GM21526 (cell line): ENCODE results near the gene TINCR.

Experiments
- ATAC-seq: cut with Tn5 transposase; IDR thresholded peaks from one replicate; pipeline ENCODE4 v1.9.1; 2021; ENCODE audit warnings: moderate library complexity; ENCODE audit not compliant: unreplicated experiment, low FRiP score

Gene TINCR

DNA sequence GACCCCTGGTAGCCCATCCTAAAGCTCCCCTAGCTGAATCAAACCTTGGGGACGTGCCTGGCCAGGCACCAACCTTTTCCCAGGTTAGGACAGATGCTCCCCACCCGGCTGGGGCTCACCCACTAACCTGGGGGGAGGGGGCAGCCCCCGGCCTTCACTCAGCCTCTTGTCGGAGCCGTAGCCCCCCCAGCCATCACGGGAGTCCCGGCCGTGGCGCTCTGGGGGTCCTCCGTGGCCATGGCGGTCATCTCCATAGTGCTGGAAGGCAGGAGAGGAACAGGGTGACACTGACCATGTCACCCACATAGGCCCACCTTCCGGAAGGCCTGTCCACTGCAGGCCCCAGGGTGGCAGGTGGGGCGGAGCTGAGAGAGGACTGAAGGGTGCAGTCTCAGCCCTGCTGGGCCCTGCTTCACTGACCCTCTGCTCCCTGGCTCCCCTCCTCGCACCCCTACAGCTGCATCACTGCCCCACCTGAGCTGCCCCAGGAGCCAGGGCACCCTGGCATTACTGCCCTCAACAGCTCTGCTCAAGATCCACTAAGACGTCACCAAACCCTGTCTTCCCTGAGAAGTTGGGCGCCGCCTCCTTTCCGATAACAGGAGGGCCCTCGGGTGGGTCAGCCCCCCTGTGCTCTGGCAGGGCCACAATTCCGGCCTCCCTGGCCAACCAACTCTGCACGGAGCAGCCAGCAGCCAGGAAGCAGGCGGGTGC, 22.6 kb upstream of the TINCR start:
- no peak for ATAC-seq

DNA sequence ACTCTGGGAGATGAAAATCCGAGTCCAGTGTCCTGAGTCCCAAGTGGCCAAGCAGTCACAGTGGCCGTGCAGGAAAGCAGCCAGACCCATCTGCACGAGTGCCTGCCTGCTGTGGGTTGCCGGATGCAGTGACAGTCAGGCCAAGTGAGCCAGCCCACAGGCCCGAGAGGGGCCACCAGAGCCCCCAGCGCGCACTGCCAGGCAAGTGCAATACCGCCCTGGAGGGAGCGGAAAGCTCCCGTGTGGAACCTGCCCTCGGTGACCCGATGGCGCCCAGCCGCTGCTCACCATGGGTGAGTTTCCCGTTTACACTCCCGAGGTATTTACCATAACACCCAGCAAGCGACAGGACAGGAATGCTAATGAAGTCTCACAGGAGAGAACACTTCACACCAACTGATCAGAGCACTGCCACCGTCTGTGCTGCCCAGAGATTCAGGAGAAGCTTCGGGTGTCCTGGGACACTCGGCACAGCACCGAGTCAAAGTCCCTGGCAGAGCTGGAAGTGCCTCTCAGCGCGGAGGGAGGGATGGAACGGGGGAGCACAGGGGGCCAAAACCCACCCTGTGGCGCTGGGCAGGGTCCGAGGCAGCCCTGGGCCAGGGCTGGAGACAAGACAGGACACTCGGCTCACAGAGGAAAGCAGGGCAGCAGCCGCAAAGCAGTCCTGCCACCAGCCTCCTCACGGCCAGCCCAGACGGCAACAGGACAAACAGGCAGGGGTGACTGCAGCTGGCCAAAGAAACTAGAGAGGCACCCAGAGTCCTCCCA, 21.3 kb upstream of the TINCR start:
- ATAC-seq: no peak

DNA sequence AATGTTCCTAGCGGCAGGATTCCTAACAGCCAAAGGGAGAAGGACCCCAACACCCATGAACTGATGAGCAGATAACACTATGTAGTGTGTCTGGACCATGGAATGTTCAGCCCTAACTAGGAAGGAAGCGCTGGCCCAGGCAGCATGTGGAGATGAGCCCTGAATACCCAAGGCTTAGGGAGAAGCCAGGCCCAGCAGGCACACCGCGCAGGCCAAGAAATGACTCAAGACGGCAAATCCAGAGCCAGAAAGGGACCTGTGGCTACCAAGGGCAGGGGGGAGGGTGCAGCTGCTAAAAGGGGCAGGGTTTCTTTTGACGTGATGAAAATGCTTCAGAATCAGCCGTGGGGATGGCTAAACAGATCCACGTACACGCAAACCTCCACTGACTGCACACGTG, 20.7 kb upstream of the TINCR start:
- no peak for ATAC-seq

DNA sequence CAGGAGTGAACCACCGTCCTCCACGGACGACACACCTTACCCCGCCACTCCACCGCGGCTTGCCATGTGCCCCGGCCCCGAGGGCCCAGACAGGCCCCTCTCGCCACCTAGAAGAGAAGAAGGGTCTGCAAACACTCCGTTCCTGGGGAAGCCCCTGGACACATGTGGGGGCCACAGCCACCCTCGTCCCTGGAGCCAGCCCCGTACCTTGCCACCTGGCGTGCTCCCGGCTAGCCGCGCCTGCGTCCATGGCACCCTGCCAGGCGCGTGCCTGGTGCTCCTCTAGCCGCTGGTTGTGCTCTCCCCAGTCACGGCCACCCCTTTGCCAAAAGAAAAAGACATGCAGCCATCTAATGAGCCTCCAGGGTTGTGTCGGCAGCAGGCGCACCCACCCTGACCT, 19.9 kb upstream of the TINCR start:
- no peak for ATAC-seq

DNA sequence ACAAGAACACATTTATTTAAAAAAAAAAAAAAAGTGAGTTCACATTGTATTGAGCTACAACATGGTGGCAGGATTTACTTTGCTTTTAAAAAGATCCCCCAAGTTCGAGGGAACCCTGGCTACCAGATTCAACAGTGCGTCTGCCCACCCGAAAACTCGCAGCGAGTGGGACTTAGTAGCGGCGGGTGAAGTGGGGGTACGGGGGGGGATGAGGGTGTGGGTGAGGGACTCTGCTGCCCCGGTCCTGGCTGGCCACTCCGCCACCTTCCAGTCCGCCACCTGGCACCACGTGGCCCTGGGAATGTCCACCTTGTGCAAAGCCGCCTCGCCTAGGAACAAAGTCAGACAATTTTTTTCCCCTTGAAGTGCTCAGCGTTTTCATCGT, 19.3 kb upstream of the TINCR start:
- ATAC-seq: no peak

DNA sequence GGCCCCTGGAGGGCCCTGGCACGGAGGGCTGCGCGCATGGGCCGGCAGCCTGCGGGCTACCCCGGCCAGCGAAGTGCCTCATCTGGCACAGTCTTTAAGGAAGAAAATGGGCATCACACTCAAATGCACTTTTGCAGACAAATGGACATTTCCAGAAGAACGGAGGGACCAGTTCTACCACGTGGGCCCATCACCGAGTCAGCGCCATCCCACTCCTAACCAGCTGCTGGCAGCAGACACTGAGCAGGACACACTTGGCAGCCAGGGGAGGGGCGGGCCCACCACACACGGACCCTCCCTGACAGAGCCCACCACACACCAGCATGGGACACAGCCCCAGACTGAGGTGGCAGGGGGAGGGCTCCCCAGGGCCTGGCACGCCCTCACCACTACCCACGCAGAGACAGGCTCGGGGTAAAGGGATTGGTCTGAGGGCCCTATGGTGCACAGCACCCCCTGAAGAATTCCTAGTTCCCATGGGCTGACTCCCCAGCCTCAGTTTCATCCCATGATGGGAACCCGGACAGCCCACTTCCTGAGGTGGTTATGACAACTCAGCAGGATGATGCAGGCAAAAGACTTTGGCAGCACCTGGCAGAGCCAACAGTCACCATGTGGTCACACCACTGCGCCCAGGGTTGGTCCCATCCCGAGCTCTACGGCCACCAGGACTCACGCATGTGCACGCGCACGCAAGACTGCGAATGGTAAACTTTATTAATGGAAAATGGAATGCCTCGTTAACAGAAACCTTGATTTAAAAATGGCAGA, 18.7 kb upstream of the TINCR start:
- no peak for ATAC-seq

DNA sequence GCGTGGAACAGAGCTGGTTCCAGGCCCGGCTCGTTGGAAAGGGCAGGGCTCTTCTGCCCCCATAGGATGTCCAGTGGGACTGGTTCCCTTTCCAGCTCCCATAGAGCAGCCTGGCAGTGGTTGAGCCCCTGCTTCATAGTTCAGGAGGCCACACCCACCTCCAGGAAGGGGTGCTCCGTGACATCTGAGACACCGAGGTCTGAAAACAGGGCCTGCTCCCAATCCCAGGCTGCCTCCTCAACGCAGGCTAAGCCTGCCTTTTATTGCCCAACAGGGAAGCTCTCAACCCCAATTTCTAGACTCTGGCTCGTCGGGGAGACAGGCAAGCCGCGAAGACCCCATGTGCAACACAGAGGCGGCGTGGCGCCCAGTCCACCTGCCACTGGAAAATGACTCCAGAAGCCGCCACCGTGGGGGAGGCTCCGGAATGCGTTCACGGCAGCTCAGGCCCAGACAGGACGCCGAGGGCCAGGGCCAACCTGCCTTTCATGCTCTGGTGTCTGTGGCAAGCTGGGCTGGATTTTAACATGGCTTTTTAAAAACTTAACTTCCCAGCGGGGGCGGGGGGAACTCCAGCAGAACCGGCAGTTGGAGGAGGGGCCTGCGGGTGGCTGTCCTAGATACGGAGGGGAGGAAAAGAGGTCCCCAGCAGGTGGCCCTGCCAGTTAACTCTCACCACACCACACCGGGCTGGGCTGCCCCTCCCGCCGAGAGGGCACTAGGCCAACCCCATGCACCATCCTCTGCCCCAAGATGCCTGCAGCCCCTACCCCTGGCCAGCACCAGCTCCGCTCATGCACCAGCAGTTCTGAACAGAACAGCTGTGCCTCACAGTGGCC, 17.9 kb upstream of the TINCR start:
- no peak for ATAC-seq

DNA sequence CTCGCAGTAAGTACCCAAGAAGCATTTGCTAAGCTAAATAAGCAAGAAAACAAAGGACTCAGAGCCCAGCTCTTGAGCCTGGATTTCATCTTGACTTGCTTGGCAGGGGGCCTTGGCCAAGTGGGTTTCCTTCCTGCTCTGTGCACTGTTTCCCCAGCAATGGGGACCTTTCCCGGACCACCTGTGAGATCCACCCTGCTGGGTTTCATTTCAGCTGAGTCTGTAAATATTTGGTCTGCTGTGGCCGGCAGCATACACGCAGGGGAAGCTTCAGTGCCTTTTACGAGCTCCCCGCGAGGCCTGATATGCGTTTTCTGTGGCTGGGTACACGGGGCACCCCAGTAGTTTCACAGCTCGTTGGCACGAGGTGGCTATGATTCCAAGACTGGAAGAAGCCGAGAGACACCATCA, 12.4 kb upstream of the TINCR start:
- no peak for ATAC-seq

DNA sequence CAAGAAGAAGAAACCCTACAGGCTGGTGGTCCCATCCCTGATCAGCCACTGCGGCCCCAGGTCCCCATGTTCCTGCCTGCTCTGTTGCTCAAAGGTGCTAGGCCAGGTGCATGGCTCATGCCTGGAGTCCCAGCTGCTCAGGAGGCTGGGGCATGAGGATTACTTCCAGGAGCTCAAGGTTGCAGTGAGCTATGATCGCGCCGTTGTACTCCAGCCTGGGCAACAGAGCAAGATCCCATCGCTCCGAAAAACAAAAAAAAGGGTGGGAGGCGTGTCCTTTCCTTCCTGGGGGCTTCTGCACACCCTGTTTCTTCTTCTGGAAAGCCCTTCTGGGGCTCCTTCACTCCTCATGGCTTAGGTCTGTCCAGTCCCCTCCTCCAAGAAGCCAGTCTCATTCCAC, 11.9 kb upstream of the TINCR start:
- no peak for ATAC-seq

DNA sequence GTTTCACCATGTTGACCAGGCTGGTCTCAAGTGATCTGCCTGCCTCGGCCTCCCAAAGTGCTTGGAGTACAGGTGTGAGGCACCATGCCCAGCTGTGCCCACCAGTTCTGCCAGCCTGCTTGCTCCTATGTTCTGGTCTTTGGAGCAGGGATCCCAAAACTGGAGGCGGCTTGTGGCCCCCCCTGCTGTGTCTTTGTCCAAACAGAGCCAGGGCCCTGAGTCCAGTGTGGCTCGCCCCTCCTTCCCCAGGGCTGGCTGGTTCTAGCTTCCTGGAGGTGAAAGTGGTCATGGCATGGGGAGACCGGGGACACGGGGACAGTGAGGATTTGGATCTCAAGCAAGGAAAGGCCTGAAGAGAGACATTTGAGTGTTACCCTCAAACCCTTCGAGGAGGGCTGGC, 11.5 kb upstream of the TINCR start:
- no peak for ATAC-seq

DNA sequence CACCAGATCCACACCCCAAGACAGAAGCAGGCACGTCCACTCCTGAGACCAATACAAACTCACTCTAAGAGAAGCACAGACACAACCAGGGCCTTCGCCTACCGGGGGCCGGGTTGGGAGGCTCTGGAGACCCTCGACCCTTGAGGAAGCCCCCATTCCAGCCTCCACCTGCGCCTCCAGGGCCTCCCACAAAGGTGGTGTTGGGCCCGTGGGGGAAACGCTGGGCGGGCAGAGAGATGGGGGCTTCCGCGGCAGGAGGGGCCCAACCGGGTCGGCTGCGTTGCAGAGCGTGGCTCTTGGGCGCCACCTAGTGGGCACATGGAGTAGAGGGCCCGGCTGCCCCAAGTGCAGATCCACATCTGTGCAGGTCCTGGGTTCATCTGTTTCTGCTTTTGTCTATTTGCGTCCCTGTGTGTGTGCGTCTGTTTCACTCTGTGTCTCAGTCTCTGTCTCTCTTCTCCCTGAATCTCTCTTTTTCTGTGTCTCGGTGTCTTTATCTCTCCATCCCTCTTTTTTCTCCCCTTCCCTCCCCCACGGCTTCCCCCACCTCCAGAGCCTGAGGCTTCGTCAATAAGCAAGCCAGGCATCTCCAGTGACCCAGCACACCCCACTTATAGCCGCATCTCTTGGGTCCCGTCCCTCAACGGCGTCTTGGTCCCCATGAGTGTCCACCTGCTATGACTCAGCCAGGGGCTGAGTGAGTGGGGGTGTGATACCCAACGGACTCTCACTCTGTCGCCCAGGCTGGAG, 10.5 kb upstream of the TINCR start:
- no peak for ATAC-seq

DNA sequence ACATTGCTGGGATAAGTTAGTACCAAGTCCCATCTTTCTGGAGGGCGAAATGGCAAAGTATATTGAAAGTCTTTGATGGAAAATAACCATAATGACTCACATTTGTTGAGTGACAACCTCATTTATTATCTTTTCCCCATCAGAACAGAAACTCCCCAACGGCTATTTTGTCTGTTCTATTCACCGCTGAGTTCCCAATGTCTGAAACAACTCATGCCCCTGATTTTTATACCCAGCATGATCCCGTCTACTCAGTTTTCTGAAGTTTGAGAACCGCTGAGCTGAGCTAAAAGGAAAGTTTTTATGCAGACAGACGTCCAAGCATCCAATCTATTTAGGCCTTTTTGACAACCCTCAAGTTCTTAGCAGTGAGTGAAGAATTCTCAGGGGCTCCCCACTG, 7.8 kb upstream of the TINCR start:
- ATAC-seq: no peak

DNA sequence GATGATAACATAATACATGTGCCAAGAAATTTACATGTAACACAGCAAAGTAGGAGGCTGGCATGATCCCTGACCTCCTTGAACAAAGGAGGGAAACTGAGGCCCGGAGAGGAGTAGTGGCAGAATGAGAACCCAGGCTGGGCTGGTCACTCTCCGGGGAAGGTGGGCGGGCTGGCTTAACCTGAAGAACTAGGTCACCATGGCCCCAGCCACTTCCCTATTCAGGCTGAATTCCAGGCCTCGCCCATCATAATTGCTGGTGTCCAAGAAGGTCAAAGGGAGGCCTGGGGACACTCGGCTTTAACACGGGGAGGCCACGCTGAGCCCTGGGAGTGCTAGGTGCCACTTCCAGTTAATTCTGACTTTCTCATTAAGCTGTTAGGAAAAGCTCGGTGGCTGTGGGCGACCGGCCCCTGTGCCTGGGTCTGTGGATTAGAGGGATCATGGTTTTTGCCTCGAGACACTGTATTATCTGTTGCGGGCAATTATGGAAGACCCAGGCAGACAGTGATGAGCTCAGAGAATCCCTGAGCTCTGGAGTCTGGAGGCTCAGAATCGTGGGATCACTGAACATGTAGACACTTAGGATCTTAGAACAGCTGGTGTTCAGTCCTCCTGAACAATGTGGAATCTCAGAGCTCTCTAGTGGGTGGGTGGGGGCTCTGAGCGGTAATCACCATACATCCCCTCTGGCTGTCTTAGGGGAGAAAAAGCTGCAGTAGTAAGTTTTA, 5.0 kb upstream of the TINCR start:
- no peak for ATAC-seq

DNA sequence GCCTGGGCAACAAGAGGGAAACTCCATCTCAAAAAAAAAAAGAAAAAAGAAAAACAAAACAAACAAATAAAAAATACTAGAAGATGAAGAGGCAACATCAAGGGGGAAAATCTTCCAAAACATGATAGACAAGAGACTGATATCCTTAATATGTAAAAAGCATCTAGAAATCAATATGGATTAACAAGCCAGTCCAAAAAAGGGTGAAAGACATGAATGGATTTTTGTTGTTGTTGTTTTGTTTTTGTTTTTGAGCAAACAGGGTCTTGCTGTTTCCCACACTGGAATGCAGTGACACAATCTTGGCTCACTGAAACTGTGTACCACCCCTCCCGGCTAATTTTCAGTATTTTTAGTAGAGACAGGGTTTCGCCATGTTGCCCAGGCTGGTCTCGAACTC, 4.0 kb upstream of the TINCR start:
- no peak for ATAC-seq

DNA sequence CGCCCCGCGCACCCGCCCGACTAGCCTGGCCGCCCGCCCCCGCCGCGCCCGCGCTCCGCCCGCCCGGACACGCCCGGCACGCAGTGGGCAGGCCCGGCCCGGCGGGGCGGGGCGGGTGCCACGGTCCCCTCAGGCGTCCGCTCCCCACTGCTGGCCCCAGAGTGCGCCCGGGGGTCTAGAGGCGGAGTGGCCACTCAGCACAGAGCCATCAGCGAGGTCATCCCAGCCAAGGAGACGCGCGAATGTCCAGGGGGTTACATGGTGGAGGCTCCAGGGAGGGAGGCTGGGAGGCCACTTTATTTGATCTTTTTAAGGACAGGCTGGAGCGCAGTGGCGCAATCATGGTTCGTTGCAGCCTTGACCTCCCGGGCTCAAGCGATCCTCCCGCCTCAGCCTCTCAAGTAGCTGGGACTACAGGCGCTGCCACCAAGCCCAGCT, 236 bp upstream of the TINCR start:
- ATAC-seq: no peak

DNA sequence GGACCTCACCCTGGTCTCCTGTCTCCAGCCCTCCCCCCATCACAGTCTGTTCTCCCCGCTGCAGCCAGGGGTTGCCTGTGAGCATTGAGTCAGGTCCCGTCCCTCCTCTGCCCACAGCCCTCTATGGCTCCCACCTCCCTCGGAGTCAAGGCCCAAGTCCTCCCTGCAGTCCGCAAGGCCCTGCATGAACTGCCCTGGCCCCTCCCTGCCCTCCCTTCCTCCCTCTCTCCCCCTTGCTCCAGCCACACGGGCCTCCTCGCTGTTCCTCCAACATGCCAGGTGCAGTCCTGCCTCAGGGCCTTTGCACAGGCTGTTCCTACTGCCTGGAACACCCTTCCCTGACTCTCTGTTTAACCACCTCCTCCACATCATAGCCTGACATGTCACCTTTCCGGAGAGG, 2.8 kb downstream of the TINCR start:
- ATAC-seq: no peak

DNA sequence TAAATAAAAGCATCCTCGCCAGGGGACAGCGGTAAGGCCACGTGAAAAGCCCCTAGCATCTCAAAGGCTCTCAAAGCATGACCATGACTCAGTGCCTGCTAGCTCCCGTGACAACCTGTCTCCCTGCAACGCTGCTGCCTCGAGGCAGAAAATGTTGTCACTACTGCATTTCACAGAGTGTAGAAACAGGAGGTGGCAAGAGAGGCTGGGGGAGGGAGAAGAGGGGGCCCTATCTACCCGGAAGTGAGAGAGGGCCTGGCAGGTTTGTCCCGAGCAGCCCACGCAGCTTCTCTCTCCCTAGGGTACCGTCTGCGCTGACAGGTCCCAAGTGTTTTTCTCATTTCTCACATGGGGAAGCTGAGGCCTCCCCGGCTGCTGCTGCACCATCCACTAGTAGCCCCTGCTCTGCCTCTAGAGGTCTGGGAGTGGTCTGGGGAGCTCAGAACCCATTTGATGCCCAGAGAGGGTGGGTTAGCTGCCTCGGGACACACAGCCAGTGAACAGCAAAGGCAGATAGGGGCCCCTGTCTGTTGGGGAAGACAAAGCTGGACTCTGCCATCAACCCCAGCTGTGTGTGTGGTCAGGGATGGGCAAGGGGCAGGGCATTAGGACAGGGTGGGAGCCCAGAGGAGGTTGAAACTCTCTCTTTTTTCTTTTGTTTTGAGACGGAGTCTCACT, 3.7 kb downstream of the TINCR start:
- ATAC-seq: no peak

DNA sequence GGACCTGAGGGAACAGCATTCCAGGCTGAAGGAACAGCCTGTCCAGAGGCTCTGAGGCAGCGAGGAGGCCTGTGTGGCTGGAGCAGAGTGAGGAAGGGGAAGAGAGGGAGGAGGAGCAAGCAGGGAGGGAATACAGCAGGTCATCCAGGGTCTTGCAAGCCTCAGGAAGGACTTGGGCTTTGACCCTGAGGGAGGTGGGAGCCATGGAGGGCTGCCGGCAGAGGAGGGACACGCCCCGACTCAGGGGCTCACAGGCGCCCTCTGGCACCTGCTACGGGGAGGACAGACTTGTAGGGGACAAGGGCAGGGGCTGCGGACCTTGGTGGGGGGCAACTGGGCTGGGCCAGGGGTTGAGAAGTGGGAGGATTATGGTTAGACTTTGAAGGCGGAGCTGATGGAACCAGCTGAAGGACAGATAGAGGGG, 4.7 kb downstream of the TINCR start:
- ATAC-seq: no peak

DNA sequence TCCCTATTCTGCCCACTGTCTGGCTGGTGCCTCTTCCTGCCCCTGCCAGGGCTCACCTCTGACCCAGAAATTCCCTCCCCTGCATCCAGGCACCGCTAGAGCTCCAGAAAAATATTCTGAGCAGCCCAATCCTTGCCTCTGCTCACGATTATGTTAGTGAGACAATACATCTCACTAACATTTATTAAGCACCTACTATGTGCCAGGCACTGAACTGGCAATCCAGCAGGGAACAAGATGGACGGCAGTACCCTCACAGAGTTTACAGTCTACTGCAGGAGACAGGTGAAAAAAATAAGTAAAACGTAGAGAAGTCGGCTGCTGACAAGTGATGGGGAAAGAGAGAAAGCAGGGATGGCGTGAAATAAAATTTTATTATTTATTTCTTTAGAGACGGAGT, 5.5 kb downstream of the TINCR start:
- no peak for ATAC-seq
